Nephron (organoid): Measurements from ENCODE around the gene C19orf47.
A peak's percentile ranks its signal among the peaks of the same experiment; 100 is the strongest.

ENCODE experiments used
- H3K27ac Mint-ChIP-seq, 3 experiments: 2 replicates each; pipeline ENCODE4 v1.8.0; 2020; ENCODE audit warnings: mixed read lengths in 3 of 3, mild to moderate bottlenecking in 2 of 3, moderate library complexity in 1 of 3
- H3K27me3 Mint-ChIP-seq: 2 replicates; pipeline ENCODE4 v1.8.0; 2021; ENCODE audit warnings: low read depth, mild to moderate bottlenecking, moderate library complexity, mixed read lengths
- H3K36me3 Mint-ChIP-seq: 2 replicates; pipeline ENCODE4 v1.8.0; 2020; ENCODE audit warnings: low read depth, mixed read lengths
- H3K4me1 Mint-ChIP-seq: 2 replicates; pipeline ENCODE4 v1.8.0; 2020; ENCODE audit warnings: mixed read lengths
- H3K4me3 Mint-ChIP-seq, 3 experiments: 2 replicates each; pipeline ENCODE4 v1.8.0; 2020; ENCODE audit warnings: mild to moderate bottlenecking in 3 of 3, mixed read lengths in 3 of 3, moderate library complexity in 2 of 3
- H3K9me3 Mint-ChIP-seq: 2 replicates; pipeline ENCODE4 v1.8.0; 2020; ENCODE audit warnings: mixed read lengths
- CTCF ChIP-seq, 3 experiments: fragments of 200-600 bp; sonication (generic); IDR thresholded peaks; one replicate each; pipeline ENCODE4 v1.5.0; 2021; ENCODE audit warnings: antibody characterized with exemption in 3 of 3; ENCODE audit not compliant: unreplicated experiment in 3 of 3

Gene C19orf47

GRCh38 chr19:40348961-40349507 lies 837 bp upstream of the C19orf47 start:
- peak overlapping the region; percentile 93 to 96 (median 94) for H3K4me3 Mint-ChIP-seq
- peak overlapping the region; percentile 31 to 87 (median 76) for H3K27ac Mint-ChIP-seq
- no peaks in the 10 kb centered on the region for H3K9me3 Mint-ChIP-seq
- no peak for TF ChIP-seq CTCF (IDR thresholded peaks at IDR 0.05; ENCODE audit: unreplicated experiment in 3 of 3)
- peaks cover 3% of the 10 kb centered on the region for H3K36me3 Mint-ChIP-seq
- H3K4me1 Mint-ChIP-seq, result peaks cover 25% of the 10 kb centered on the region
- H3K27me3 Mint-ChIP-seq, result no peaks in the 10 kb centered on the region

GRCh38 chr19:40344422-40344821 lies 3.8 kb downstream of the C19orf47 start:
- peaks cover 11% of the 10 kb centered on the region for H3K36me3 Mint-ChIP-seq
- H3K4me3 Mint-ChIP-seq, result peak overlapping the region in 2 of 3 experiments; percentile 43 to 68
- no peaks in the 10 kb centered on the region for H3K9me3 Mint-ChIP-seq
- H3K4me1 Mint-ChIP-seq, result peaks cover 49% of the 10 kb centered on the region
- no peak for TF ChIP-seq CTCF (IDR thresholded peaks at IDR 0.05; ENCODE audit: unreplicated experiment in 3 of 3)
- peak overlapping the region in 2 of 3 experiments; percentile 49 to 69 for H3K27ac Mint-ChIP-seq
- no peaks in the 10 kb centered on the region for H3K27me3 Mint-ChIP-seq

GRCh38 chr19:40342644-40343311 lies 5.4 kb downstream of the C19orf47 start:
- Mint-ChIP-seq H3K27ac (peak overlapping the region; percentile 56 to 98 (median 76)), H3K27me3 (no peaks in the 10 kb centered on the region), H3K4me1 (peaks cover 55% of the 10 kb centered on the region), H3K36me3 (peaks cover 20% of the 10 kb centered on the region), H3K9me3 (no peaks in the 10 kb centered on the region), H3K4me3 (peak overlapping the region; percentile 13 to 45 (median 21))
- TF ChIP-seq CTCF (IDR thresholded peaks at IDR 0.05; ENCODE audit: unreplicated experiment in 3 of 3), result no peak

GRCh38 chr19:40341601-40342482 lies 6.4 kb downstream of the C19orf47 start:
- H3K27me3 Mint-ChIP-seq, result no peaks in the 10 kb centered on the region
- TF ChIP-seq CTCF (IDR thresholded peaks at IDR 0.05; ENCODE audit: unreplicated experiment in 3 of 3), result no peak
- H3K4me3 Mint-ChIP-seq, result peak overlapping the region; percentile 29 to 85 (median 71)
- peaks cover 46% of the 10 kb centered on the region for H3K4me1 Mint-ChIP-seq
- no peaks in the 10 kb centered on the region for H3K9me3 Mint-ChIP-seq
- peak overlapping the region; percentile 76 to 98 (median 82) for H3K27ac Mint-ChIP-seq
- peaks cover 17% of the 10 kb centered on the region for H3K36me3 Mint-ChIP-seq

GRCh38 chr19:40339018-40339728 lies 9.0 kb downstream of the C19orf47 start:
- peaks cover 25% of the 10 kb centered on the region for H3K36me3 Mint-ChIP-seq
- no peaks in the 10 kb centered on the region for H3K27me3 Mint-ChIP-seq
- TF ChIP-seq CTCF (IDR thresholded peaks at IDR 0.05; ENCODE audit: unreplicated experiment in 3 of 3), result no peak
- peak overlapping the region in 1 of 3 experiments; percentile 15 for H3K27ac Mint-ChIP-seq
- H3K9me3 Mint-ChIP-seq, result no peaks in the 10 kb centered on the region
- H3K4me1 Mint-ChIP-seq, result peaks cover 36% of the 10 kb centered on the region
- no peak overlapping the region for H3K4me3 Mint-ChIP-seq
